GM12891 (cell line): ENCODE data around the gene FANCE.

ENCODE experiments used
- DNase-seq: peaks from one replicate; pipeline ENCODE4 v3.0.0; 2011; ENCODE audit warnings: low spot score; ENCODE audit not compliant: insufficient read length
- FAIRE-seq: peaks from 2 replicates; lab custom pipeline; 2011; peaks lifted over from hg19 to GRCh38; lab: Jason Lieb, UNC
- PAX5 ChIP-seq: IDR thresholded peaks from 2 replicates; pipeline ENCODE4 v1.6.1; 2011; ENCODE audit warnings: low read length, moderate library complexity, mild to moderate bottlenecking; ENCODE audit not compliant: insufficient read depth, severe bottlenecking
- POLR2A ChIP-seq: IDR thresholded peaks from 2 replicates; pipeline ENCODE4 v1.6.1; 2011; ENCODE audit warnings: low read depth, low read length, control low read depth
- POLR2AphosphoS5 ChIP-seq: IDR thresholded peaks from 2 replicates; pipeline ENCODE4 v1.6.1; 2011; ENCODE audit warnings: low read depth, low read length, control low read depth
- POU2F2 ChIP-seq: IDR thresholded peaks from 2 replicates; pipeline ENCODE4 v1.6.1; 2011; ENCODE audit warnings: low read depth, mild to moderate bottlenecking, control low read depth, low read length, moderate library complexity
- SPI1 ChIP-seq: IDR thresholded peaks from 2 replicates; pipeline ENCODE4 v1.6.1; 2011; ENCODE audit warnings: low read depth, low read length, control low read depth
- TAF1 ChIP-seq: IDR thresholded peaks from 2 replicates; pipeline ENCODE4 v1.6.1; 2011; ENCODE audit warnings: low read depth, low read length, control low read depth

Gene FANCE

DNA sequence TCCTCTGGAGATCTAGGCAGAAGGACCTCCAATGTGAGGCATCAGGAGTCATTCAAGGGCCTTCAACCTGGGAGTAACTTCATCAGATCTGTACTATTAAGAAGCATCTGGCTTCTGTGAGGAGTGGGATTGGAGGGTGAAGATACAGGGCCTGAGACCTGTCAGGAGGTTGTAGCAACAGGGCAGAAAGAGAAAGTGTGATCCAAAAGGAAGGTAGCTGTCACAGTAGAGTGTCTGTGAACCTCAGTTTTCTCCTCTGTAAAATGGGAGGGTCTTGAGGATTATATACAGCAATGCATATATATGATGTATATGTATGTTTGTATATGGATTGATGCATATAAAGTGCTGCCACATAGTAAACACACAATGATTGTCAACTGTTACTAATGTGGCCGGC lies 13.5 kb downstream of the FANCE start:
- no peak for DNase-seq
- no peak for TF ChIP-seq POU2F2
- TF ChIP-seq TAF1, result no peak
- TF ChIP-seq SPI1, result no peak
- no peak for TF ChIP-seq POLR2AphosphoS5
- TF ChIP-seq POLR2A, result no peak
- TF ChIP-seq PAX5, result no peak
- FAIRE-seq, result no peak

DNA sequence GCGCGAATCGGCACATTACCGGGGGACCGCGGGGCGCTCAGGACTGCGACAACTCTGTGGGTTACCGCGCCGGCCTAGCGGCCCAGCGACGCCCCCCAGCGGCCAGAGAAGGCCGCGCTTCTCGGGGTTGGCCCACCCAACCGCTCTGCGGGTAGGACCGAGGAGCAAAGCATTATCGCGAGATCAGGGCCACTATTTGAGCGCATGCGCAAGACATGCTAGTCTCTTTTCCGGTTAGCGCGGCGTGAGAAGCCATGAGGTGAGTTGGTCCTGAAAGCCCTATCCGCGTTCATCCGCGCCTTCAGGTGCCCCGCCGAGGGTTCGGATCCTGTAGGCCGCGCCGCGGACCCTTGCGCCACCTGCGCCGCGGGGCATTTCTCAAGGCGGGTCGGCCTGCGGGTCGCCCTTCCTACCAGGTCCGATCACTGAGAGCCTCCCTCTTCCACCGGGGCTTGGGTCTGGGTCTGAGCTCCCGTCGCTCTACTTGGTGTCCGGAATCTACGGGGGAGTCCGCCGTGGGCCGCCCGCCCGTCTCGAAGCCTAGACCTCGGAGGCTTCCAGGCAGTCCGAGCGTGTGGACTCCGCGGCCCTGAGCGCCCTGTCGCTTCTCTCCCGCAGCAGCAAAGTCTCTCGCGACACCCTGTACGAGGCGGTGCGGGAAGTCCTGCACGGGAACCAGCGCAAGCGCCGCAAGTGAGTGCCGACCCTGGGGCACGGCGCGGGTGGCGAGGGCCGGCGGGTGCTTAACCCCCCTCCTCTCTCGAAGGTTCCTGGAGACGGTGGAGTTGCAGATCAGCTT lies 16.2 kb downstream of the FANCE start, which contains the start of gene RPL10A:
TSS of gene RPL10A (plus strand) at position 221 of the 799 bp plus-strand sequence. CDS start at position 255, 34 bp downstream.
- TF ChIP-seq TAF1 (peak; percentile 100), PAX5 (peak; percentile 73), SPI1 (no peak), POU2F2 (peak; percentile 95), POLR2AphosphoS5 (peak; percentile 100), POLR2A (peak; percentile 100)
- DNase-seq (peak; percentile 95), FAIRE-seq (peak; percentile 85)

DNA sequence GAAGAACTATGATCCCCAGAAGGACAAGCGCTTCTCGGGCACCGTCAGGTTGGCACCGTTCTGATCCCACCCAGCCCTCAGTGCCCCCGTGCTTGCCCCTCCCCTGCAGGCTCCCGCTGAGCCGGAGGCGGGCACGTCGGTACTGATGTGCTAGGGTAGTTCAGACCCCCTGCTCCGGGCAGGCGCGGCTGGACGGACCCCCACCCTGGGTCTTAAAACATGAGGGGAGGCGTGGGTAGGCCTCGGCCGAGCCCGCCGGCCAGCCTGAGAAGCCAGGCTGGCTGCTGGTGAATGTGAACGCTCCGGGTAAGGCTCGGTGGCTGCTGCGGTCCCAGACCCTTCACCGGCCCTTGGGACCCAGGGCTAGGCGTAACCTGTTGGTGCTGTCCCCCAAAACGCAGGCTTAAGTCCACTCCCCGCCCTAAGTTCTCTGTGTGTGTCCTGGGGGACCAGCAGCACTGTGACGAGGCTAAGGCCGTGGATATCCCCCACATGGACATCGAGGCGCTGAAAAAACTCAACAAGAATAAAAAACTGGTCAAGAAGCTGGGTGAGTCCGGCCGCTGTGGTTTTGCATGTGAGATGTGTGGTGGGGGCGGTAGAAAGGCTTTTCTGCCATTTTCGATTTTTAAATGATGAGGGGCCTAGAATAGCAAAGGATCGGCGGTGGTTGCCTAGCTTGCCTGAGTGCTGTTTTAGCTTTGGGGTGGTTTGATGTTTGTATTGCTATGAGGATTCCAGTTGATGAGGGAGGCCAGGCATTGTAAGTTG lies 17.0 kb downstream of the FANCE start:
- DNase-seq, result no peak

DNA sequence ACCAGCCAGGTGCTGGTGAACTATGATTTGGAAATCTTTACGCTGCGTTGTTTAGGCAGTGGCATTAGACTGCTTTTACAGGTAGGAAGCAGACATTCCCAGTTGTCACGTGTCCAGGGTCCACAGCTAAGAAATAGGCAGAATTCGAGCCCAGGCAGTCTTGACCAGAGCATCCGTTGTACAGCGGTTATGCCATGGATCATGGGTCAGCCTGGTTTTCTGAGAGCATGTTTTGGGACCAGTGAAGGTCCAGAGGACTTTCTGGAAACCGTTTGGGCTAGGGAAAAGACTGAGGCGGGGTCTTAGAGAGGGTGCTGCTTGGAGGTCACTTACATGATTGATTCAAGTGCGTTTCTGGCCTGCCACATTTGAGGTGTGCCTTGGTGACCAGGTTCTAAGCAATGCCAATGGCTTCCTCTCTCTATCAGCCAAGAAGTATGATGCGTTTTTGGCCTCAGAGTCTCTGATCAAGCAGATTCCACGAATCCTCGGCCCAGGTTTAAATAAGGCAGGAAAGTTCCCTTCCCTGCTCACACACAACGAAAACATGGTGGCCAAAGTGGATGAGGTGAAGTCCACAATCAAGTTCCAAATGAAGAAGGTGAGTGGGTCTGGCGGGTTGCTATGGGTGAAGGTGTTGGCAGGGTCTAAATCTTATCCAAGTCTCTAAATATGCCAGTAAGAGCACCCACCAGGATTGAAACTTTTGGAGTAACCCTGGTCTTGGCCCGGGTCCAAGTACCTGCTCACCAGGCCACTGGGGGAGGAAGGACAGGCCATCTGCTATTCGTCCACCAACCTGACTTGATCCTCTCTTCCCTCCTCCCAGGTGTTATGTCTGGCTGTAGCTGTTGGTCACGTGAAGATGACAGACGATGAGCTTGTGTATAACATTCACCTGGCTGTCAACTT lies 17.9 kb downstream of the FANCE start:
- FAIRE-seq (no peak), DNase-seq (no peak)
- no peak for TF ChIP-seq POLR2AphosphoS5
- no peak for TF ChIP-seq TAF1
- no peak for TF ChIP-seq POU2F2
- TF ChIP-seq SPI1, result no peak
- no peak for TF ChIP-seq PAX5
- no peak; the same call in 1 of the 2 replicates for TF ChIP-seq POLR2A

More for the DNA sequence above, 17.0 kb downstream of the FANCE start:
- TF ChIP-seq TAF1 (no peak), POLR2AphosphoS5 (no peak), POLR2A (no peak), POU2F2 (no peak), SPI1 (no peak), PAX5 (no peak)
- FAIRE-seq, result no peak

DNA sequence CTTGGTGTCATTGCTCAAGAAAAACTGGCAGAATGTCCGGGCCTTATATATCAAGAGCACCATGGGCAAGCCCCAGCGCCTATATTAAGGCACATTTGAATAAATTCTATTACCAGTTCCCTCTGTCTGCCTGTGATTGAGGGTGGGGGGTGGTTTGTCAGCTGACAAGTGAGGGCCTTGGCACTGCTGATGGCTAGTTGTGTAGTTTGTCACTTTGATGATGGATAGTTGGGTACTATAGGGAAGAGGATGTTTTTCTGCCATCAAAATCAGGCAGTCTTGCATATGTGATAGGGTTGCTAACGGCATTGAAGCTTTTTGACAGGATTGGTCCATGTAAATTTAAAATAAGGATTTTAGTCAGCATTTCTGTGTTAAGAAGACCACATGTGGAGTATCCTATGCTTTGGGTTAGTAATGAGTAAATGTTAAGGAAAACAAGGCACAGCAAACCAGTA lies 18.6 kb downstream of the FANCE start:
- FAIRE-seq, result no peak
- TF ChIP-seq POU2F2 (no peak), POLR2AphosphoS5 (peak; percentile 74; the same call in 1 of the 2 replicates), PAX5 (no peak)
- DNase-seq, result no peak

DNA sequence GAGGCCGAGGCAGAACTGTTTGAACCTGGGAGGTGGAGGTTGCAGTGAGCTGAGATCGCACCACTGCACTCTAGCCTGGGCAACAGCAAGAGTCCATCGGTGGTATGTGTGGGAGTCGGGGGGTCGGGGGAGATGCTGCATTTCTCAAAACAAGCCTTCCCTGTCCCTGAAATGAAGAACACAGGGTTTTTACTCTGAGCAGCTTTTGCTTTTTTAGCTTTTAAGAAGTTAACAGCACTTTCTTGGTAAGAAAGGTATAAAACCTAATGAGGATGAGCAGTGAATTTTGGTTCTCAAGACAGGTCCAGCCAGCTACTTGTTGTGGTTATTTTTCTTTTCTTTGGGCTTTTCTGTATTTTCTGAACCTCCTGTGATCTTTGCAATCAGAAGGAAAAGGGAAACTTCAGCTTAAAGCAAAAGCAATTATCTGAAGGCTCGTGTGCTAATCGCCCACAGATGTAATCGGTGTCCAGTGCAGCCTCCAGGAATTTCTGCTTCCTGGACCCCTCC lies 19.8 kb downstream of the FANCE start:
- DNase-seq, result no peak
- no peak for FAIRE-seq
- TF ChIP-seq SPI1 (no peak), POLR2A (peak; percentile 28)

DNA sequence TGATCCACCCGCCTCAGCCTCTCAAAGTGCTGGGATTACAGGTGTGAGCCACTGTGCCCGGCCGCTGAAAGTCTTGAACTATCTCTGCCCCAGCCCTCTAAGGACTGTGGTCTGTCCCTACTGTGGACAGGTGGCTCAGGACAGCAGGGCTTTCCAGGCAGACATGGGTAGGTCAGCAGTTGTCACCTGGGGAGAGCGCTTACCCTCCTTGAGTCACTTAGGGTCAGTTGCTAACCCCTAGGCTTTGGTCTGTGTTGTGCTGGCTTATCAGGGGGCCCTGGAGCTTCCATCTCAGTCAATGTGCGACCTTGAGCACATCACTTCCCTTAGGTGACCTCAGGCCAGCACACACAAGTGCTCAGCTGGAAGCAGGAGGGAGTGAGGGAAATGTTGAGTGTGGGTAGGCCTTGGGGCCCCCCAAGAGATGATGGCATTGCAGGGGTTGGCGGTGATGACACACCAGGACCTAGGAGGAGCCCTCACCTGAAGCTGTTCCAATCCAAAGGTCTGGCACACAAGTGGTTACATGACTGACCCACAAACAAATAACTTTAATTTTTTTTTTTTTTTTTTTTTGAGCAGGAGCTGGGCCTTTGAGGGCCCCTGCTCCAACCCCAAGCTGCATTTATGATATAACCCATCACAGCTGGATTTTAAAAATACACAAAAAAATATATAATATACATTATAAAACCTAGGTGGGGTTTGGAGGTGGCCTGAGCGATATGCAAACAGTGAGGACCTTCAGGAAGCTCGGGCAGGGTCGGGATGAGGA lies 21.1 kb downstream of the FANCE start:
- FAIRE-seq (no peak), DNase-seq (no peak)
- no peak for TF ChIP-seq POU2F2
- no peak for TF ChIP-seq PAX5
- TF ChIP-seq POLR2A, result peak; percentile 74
- TF ChIP-seq POLR2AphosphoS5, result peak; percentile 54; the same call in 1 of the 2 replicates

DNA sequence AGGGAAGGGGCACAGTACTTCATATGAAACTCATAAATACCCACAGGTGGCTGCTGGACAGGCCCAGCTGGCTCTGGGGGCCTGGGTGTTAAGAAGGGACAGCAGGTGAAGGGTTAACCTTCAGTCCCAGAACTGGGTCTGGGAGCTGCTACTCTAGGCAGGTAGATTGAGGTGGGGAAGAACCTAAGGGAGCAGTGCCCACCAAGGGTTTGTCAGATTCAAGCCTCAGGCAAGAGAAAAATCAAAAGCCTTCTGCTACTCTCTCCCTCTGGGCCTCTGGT lies 21.7 kb downstream of the FANCE start:
- DNase-seq, result no peak
- no peak for FAIRE-seq
- no peak for TF ChIP-seq TAF1
- TF ChIP-seq POU2F2, result no peak; the same call in 1 of the 2 replicates
- no peak for TF ChIP-seq SPI1
- TF ChIP-seq POLR2AphosphoS5, result no peak
- TF ChIP-seq POLR2A, result no peak
- TF ChIP-seq PAX5, result no peak
